ENCODE data around the gene QRICH1.

DNA sequence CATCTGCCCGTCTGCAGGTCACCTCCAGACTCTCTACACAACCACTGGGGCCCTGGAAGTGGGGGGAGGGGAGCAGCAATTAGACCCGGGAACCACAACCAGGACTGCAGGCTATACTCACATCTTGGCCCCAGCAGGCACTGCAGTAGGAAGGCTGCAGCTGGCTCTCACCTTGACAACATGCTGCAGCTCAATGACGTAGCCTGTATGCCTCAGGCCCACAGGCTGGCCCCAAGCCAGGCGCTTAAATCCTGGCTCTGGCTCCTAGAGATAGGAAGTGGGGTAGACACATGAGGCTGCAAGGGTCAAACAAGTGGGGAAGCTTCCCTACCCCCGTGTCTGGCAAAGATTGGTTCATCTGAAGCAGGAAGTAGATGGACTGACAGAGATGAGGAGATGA is 4.6 kb upstream of the QRICH1 start:
- TF ChIP-seq, protein P1, sequence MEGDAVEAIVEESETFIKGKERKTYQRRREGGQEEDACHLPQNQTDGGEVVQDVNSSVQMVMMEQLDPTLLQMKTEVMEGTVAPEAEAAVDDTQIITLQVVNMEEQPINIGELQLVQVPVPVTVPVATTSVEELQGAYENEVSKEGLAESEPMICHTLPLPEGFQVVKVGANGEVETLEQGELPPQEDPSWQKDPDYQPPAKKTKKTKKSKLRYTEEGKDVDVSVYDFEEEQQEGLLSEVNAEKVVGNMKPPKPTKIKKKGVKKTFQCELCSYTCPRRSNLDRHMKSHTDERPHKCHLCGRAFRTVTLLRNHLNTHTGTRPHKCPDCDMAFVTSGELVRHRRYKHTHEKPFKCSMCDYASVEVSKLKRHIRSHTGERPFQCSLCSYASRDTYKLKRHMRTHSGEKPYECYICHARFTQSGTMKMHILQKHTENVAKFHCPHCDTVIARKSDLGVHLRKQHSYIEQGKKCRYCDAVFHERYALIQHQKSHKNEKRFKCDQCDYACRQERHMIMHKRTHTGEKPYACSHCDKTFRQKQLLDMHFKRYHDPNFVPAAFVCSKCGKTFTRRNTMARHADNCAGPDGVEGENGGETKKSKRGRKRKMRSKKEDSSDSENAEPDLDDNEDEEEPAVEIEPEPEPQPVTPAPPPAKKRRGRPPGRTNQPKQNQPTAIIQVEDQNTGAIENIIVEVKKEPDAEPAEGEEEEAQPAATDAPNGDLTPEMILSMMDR (IDR thresholded peaks at IDR 0.05), result no peak
- TF ChIP-seq EP300 (IDR thresholded peaks at IDR 0.05), result no peak

All from suprapubic skin (tissue), 3 donors.